Measurements from ENCODE around the gene CDCA7.

DNA sequence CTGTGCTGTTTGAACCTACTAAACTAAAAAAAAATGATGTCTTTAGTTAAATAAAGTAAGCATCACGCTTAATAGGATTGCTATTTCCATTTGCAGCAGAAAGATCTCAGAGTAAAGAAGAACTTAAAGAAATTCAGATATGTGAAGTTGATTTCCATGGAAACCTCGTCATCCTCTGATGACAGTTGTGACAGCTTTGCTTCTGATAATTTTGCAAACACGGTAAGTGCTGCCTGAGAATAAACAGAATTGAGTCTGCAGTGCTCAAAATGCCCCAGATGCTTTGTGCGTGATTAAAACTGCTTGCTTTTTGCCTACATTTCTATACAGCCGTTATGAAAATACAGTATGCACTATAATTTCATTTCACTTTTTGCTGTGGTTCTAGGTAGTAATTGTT is 3.9 kb downstream of the CDCA7 start:
- TF ChIP-seq, protein P1, sequence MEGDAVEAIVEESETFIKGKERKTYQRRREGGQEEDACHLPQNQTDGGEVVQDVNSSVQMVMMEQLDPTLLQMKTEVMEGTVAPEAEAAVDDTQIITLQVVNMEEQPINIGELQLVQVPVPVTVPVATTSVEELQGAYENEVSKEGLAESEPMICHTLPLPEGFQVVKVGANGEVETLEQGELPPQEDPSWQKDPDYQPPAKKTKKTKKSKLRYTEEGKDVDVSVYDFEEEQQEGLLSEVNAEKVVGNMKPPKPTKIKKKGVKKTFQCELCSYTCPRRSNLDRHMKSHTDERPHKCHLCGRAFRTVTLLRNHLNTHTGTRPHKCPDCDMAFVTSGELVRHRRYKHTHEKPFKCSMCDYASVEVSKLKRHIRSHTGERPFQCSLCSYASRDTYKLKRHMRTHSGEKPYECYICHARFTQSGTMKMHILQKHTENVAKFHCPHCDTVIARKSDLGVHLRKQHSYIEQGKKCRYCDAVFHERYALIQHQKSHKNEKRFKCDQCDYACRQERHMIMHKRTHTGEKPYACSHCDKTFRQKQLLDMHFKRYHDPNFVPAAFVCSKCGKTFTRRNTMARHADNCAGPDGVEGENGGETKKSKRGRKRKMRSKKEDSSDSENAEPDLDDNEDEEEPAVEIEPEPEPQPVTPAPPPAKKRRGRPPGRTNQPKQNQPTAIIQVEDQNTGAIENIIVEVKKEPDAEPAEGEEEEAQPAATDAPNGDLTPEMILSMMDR (IDR thresholded peaks at IDR 0.05): no peak
- TF ChIP-seq POLR2AphosphoS5 (IDR thresholded peaks at IDR 0.05; ENCODE audit: insufficient read depth in 1 of 2, low read depth in 1 of 2) (no peak), POLR2A (IDR thresholded peaks at IDR 0.05) (no peak)
